ENCODE results near the gene PIP4K2C.
"Not testable (repeated sequence)": the region's sequence is repeated elsewhere in the genome, so short reads cannot be mapped to it uniquely, and the experiment has no call there.

PIP4K2C gene

GRCh38 chr12:57636731-57637130 lies 45.7 kb downstream of the PIP4K2C start:
- not testable (repeated sequence) for DNase-seq (ENCODE audit: low spot score)

DNA sequence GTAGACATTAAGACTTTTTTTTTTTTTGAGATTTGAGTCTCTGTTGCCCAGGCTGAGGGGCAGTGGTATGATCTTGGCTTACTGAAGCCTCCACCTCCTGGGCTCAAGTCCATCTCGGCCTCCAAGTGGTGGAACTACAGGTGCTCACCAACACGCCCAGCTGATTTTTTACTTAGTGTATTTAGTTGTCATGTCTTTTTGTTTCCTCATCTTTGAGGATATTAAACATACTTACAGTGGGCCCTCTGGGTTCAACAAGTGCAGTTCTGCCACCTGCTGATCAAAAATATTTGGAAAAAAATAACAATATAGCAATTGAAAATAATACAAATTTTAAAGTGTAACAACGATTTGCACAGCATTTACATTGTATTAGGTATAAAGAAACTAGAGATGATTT lies 46.4 kb downstream of the PIP4K2C start:
- no peak for DNase-seq (ENCODE audit: low spot score)

DNA sequence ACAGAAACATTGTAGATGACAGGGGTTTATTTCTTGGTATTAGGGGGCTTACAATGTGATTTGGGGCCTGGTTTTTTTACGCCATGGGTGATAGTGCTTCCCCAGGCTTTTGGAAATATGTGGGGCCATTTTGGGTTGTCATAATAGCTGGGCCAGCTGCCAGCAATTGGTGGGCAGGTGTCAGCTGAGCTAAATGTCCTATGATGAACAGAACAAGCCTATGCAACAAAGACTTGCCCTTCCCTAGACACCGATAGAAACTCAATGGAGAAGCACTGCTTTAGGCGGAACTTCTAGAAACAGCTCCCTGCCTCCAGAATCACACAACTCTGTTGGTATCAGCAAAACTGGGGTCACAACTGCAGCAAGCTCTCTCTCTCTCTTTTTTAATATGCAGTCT lies 47.1 kb downstream of the PIP4K2C start:
- no peak for DNase-seq (ENCODE audit: low spot score)

GRCh38 chr12:57640175-57641042 lies 49.4 kb downstream of the PIP4K2C start:
- DNase-seq (ENCODE audit: low spot score) = no peak

GRCh38 chr12:57641699-57642442 lies 50.9 kb downstream of the PIP4K2C start:
- no peak for DNase-seq (ENCODE audit: low spot score)

DNA sequence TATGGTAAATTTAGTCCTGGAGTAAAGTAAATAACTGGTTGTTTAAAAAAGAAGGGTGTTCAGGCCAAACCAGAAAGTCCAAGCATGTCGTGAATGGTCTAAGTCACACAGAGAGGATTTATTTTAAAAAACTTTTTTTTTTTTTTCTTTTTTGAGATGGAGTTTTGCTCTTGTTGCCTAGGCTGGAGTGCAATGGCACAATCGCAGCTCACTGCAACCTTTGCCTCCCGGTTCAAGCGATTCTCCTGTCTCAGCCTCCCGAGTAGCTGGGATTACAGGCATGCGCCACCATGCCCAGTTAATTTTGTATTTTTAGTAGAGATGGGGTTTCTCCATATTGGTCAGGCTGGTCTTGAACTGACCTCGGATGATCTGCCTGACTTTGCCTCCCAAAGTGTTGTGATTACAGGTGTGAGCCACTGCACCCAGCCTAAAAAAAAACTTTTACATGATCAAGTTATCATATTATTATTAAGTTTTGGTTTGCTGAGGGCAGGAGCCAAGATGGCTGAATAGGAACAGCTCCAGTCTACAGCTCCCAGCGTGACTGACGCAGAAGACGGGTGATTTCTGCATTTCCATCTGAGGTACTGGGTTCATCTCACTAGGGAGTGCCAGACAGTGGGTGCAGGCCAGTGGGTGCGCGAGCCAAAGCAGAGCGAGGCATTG lies 55.1 kb downstream of the PIP4K2C start:
- not testable (repeated sequence) for DNase-seq (ENCODE audit: low spot score)

GRCh38 chr12:57646659-57647049 lies 55.7 kb downstream of the PIP4K2C start:
- not testable (repeated sequence) for DNase-seq (ENCODE audit: low spot score)

All from CD4-positive, alpha-beta T cell treated with Interleukin-6 at 100 ng/mL for 8 hours (primary cell).